Measurements from ENCODE around the gene SLC30A2. TPM values are rescaled to one million over a fixed set of nuclear protein-coding genes. Genes with fewer than 3 reads are reported as not detected.

SLC30A2 gene
- polyA plus RNA-seq, 1 donor from 2014 or later = 0.46 TPM

- Histone ChIP-seq H3K36me3 (ENCODE audit: insufficient read depth, low read length) (no peaks in the 10 kb centered on the region), H3K9me3 (ENCODE audit: low read length) (no peaks in the 10 kb centered on the region), H3K9ac (ENCODE audit: low read length) (no peak overlapping the region), H3F3A (ENCODE audit: insufficient read depth, low read length, poor library complexity, severe bottlenecking) (no peaks in the 10 kb centered on the region), H3K27ac (ENCODE audit: low read length) (no peak overlapping the region), H3K79me2 (replicated peaks; ENCODE audit: insufficient read depth, low read length) (no peaks in the 10 kb centered on the region), H3K27me3 (ENCODE audit: insufficient read depth, low read depth, low read length) (peaks cover 3% of the 10 kb centered on the region), H4K20me1 (ENCODE audit: insufficient read depth) (no peaks in the 10 kb centered on the region), H3K4me3 (ENCODE audit: low read length) (no peak overlapping the region), H3K4me2 (ENCODE audit: low read length) (no peak overlapping the region), H3K9me2 (ENCODE audit: insufficient read depth, low read length) (no peaks in the 10 kb centered on the region), H2AFZ (ENCODE audit: low read depth, low read length) (no peak overlapping the region)
- TF ChIP-seq REST (IDR thresholded peaks at IDR 0.05; ENCODE audit: borderline replicate concordance) (no peak), RAD21 (conservative IDR thresholded peaks at IDR 0.05) (no peak), EZH2 (IDR thresholded peaks at IDR 0.05; ENCODE audit: borderline replicate concordance, insufficient read depth, low read length, poor library complexity, severe bottlenecking) (no peak), MXI1 (conservative IDR thresholded peaks at IDR 0.05; ENCODE audit: poor library complexity, severe bottlenecking) (no peak), POLR2AphosphoS5 (IDR thresholded peaks at IDR 0.05) (no peak), CTCF (IDR thresholded peaks at IDR 0.05; ENCODE audit: poor library complexity, severe bottlenecking) (no peak), TAF1 (IDR thresholded peaks at IDR 0.05; ENCODE audit: low read depth) (no peak), SMC3 (conservative IDR thresholded peaks at IDR 0.05; ENCODE audit: poor library complexity) (no peak), EP300 (conservative IDR thresholded peaks at IDR 0.05; ENCODE audit: poor library complexity, severe bottlenecking) (no peak)
Observed at GRCh38 chr1:26053718-26054560, 8.0 kb upstream of the SLC30A2 start.

GRCh38 chr1:26050248-26050640 lies 4.3 kb upstream of the SLC30A2 start:
- no peak overlapping the region for H2AFZ ChIP-seq (ENCODE audit: low read depth, low read length)
- no peak overlapping the region for H3K9ac ChIP-seq (ENCODE audit: low read length)
- H3K4me2 ChIP-seq (ENCODE audit: low read length) = no peak overlapping the region
- H3K4me3 ChIP-seq (ENCODE audit: low read length) = no peak overlapping the region
- peaks cover 39% of the 10 kb centered on the region for H3K27me3 ChIP-seq (ENCODE audit: insufficient read depth, low read depth, low read length)
- H4K20me1 ChIP-seq (ENCODE audit: insufficient read depth) = no peaks in the 10 kb centered on the region
- no peaks in the 10 kb centered on the region for H3F3A ChIP-seq (ENCODE audit: insufficient read depth, low read length, poor library complexity, severe bottlenecking)
- H3K9me3 ChIP-seq (ENCODE audit: low read length) = no peaks in the 10 kb centered on the region
- no peak overlapping the region for H3K27ac ChIP-seq (ENCODE audit: low read length)
- H3K9me2 ChIP-seq (ENCODE audit: insufficient read depth, low read length) = no peaks in the 10 kb centered on the region
- TF ChIP-seq RAD21 (conservative IDR thresholded peaks at IDR 0.05) = no peak
- no peak for TF ChIP-seq EP300 (conservative IDR thresholded peaks at IDR 0.05; ENCODE audit: poor library complexity, severe bottlenecking)
- TF ChIP-seq TAF1 (IDR thresholded peaks at IDR 0.05; ENCODE audit: low read depth) = no peak
- no peak for TF ChIP-seq REST (IDR thresholded peaks at IDR 0.05; ENCODE audit: borderline replicate concordance)
- no peak for TF ChIP-seq MXI1 (conservative IDR thresholded peaks at IDR 0.05; ENCODE audit: poor library complexity, severe bottlenecking)
- no peak for TF ChIP-seq CTCF (IDR thresholded peaks at IDR 0.05; ENCODE audit: poor library complexity, severe bottlenecking)
- TF ChIP-seq SMC3 (conservative IDR thresholded peaks at IDR 0.05; ENCODE audit: poor library complexity) = no peak
- no peak for TF ChIP-seq EZH2 (IDR thresholded peaks at IDR 0.05; ENCODE audit: borderline replicate concordance, insufficient read depth, low read length, poor library complexity, severe bottlenecking)
- H3K79me2 ChIP-seq (replicated peaks; ENCODE audit: insufficient read depth, low read length) = no peaks in the 10 kb centered on the region
- no peaks in the 10 kb centered on the region for H3K36me3 ChIP-seq (ENCODE audit: insufficient read depth, low read length)
